ENCODE measurements around the gene ARID3A. TPM values are rescaled to one million over a fixed set of nuclear protein-coding genes. Genes with fewer than 3 reads are reported as not detected.

Gene ARID3A
- total RNA-seq, 2 donors from 2014 or later: 121 to 124 TPM

GRCh38 chr19:944171-944567 is 18.3 kb downstream of the ARID3A start:
- no peak overlapping the region for H3K4me3 ChIP-seq (ENCODE audit: low read length)
- no peak for DNase-seq
- peaks cover 51% of the 10 kb centered on the region for H3K36me3 Mint-ChIP-seq (ENCODE audit: low read depth)
- H3K4me1 Mint-ChIP-seq: no peaks in the 10 kb centered on the region
- H3K9me3 ChIP-seq (ENCODE audit: control insufficient read depth, low read length): no peaks in the 10 kb centered on the region
- peaks cover 28% of the 10 kb centered on the region for H3K36me3 ChIP-seq (ENCODE audit: control insufficient read depth, insufficient read depth, low read length)
- no peak overlapping the region for H3K4me3 Mint-ChIP-seq
- H3K27me3 ChIP-seq (ENCODE audit: control insufficient read depth, insufficient read depth, low read length, poor library complexity, severe bottlenecking): no peaks in the 10 kb centered on the region
- no peak for TF ChIP-seq CTCF (conservative IDR thresholded peaks at IDR 0.05)
- H3K9ac ChIP-seq (ENCODE audit: extremely low read depth, low read length, poor library complexity, severe bottlenecking): no peak overlapping the region
- H3K4me1 ChIP-seq (ENCODE audit: control insufficient read depth, insufficient read depth, low read length): no peaks in the 10 kb centered on the region
- H3K27me3 Mint-ChIP-seq (ENCODE audit: insufficient read depth): no peaks in the 10 kb centered on the region
- peaks cover 1% of the 10 kb centered on the region for H3K9me3 Mint-ChIP-seq
- no peak overlapping the region for H3K27ac ChIP-seq (ENCODE audit: low read depth, low read length)
- H3K27ac Mint-ChIP-seq: no peak overlapping the region
- 95 to 96% methylated on average over 17 to 27 of the region's 27 CpGs for WGBS, 2 experiments (ENCODE audit: insufficient coverage in 1 of 2, insufficient read length in 1 of 2)

- Histone ChIP-seq H3K27ac (ENCODE audit: low read depth, low read length) (no peak overlapping the region), H3K4me3 (ENCODE audit: low read length) (no peak overlapping the region), H3K36me3 (ENCODE audit: control insufficient read depth, insufficient read depth, low read length) (peaks cover 22% of the 10 kb centered on the region), H3K27me3 (ENCODE audit: control insufficient read depth, insufficient read depth, low read length, poor library complexity, severe bottlenecking) (no peaks in the 10 kb centered on the region), H3K9me3 (ENCODE audit: control insufficient read depth, low read length) (no peaks in the 10 kb centered on the region), H3K9ac (ENCODE audit: extremely low read depth, low read length, poor library complexity, severe bottlenecking) (no peak overlapping the region), H3K4me1 (ENCODE audit: control insufficient read depth, insufficient read depth, low read length) (no peaks in the 10 kb centered on the region)
- H3K36me3 Mint-ChIP-seq (ENCODE audit: low read depth): peaks cover 45% of the 10 kb centered on the region
- peak overlapping the region; percentile 30 for H3K27ac Mint-ChIP-seq
- DNase-seq: no peak
- H3K27me3 Mint-ChIP-seq (ENCODE audit: insufficient read depth): no peaks in the 10 kb centered on the region
- peaks cover 1% of the 10 kb centered on the region for H3K9me3 Mint-ChIP-seq
- 93 to 98% methylated on average over 18 to 22 of the region's 22 CpGs for WGBS, 2 experiments (ENCODE audit: insufficient coverage in 1 of 2, insufficient read length in 1 of 2)
- no peaks in the 10 kb centered on the region for H3K4me1 Mint-ChIP-seq
- TF ChIP-seq CTCF (conservative IDR thresholded peaks at IDR 0.05): no peak
- H3K4me3 Mint-ChIP-seq: no peak overlapping the region
Measured at GRCh38 chr19:944663-945241, 18.9 kb downstream of the ARID3A start.

DNA sequence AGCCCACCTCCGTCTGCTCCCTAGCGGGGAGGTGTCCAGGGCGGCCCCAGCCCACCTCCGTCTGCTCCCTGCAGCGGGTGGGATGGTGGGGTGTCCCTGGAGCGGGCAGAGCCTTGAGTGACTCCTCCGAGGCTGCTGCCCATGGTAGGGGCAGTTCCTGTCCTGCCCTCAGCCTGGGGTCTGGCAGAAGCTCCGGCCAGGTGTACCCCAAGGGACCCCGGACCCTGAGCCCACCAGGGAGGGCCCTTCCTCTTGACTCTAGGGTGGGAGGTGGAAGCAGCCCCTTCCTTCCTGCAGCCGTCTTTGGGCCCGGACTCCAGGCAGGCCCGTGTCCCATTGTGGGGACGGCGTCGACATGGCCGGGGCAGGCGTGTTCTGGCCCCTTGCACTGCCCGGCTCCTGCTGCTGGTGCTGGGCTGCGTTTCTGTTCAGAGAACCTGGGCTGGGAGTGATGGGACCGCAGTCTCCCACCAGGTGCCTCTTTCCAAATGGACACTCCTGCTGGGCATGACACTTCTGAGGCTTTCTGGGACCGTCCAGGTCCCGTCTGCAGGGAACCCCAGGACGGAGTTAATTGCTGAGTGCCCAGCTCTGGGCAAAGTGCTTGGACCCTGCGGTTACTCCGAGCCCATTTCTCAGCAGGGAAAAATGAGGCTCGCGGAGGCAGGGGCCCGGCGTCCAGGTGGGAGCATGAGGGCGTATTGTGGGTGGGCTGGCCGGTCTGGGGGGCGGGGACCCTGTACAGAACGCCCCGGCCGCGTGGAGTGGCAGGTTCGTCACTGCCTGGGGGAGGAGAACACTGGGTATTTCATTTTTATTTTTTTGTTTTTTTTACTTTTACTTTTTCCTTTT is 19.8 kb downstream of the ARID3A start:
- Mint-ChIP-seq H3K9me3 (peaks cover 1% of the 10 kb centered on the region), H3K27ac (peak overlapping the region; percentile 30), H3K36me3 (ENCODE audit: low read depth) (peaks cover 40% of the 10 kb centered on the region), H3K4me3 (no peak overlapping the region), H3K4me1 (no peaks in the 10 kb centered on the region), H3K27me3 (ENCODE audit: insufficient read depth) (no peaks in the 10 kb centered on the region)
- no peak for TF ChIP-seq CTCF (conservative IDR thresholded peaks at IDR 0.05)
- Histone ChIP-seq H3K9me3 (ENCODE audit: control insufficient read depth, low read length) (no peaks in the 10 kb centered on the region), H3K4me3 (ENCODE audit: low read length) (no peak overlapping the region), H3K27ac (ENCODE audit: low read depth, low read length) (no peak overlapping the region), H3K4me1 (ENCODE audit: control insufficient read depth, insufficient read depth, low read length) (no peaks in the 10 kb centered on the region), H3K27me3 (ENCODE audit: control insufficient read depth, insufficient read depth, low read length, poor library complexity, severe bottlenecking) (no peaks in the 10 kb centered on the region), H3K36me3 (ENCODE audit: control insufficient read depth, insufficient read depth, low read length) (peaks cover 22% of the 10 kb centered on the region), H3K9ac (ENCODE audit: extremely low read depth, low read length, poor library complexity, severe bottlenecking) (no peak overlapping the region)
- 95 to 100% methylated on average over 16 to 34 of the region's 37 CpGs for WGBS, 2 experiments (ENCODE audit: insufficient coverage in 1 of 2, insufficient read length in 1 of 2)
- DNase-seq: no peak

Data from endodermal cell (in vitro differentiated cells).